Neural progenitor cell (in vitro differentiated cells): ENCODE results near the gene GMPR. TPM values are rescaled to one million over a fixed set of nuclear protein-coding genes. Genes with fewer than 3 reads are reported as not detected.

Source experiments
- DNase-seq: peaks from one replicate; pipeline ENCODE4 v3.0.0-alpha.2; 2016; ENCODE audit warnings: low spot score
- H2AFZ ChIP-seq: fragments of 200-600 bp; sonication (generic); replicated peaks from 2 replicates; pipeline ENCODE4 v1.6.1; 2016; ENCODE audit warnings: antibody characterized with exemption
- H3F3A ChIP-seq: fragments of 200-600 bp; sonication (generic); 2 replicates; pipeline ENCODE4 v1.6.1; 2016; ENCODE audit warnings: antibody characterized with exemption, low read depth
- H3K27ac ChIP-seq: fragments of 200-600 bp; sonication (generic); 2 replicates; pipeline ENCODE4 v1.5.1; 2016; ENCODE audit warnings: mild to moderate bottlenecking
- H3K27me3 ChIP-seq: fragments of 200-600 bp; sonication (generic); 2 replicates; pipeline ENCODE4 v1.6.1; 2016; ENCODE audit warnings: mild to moderate bottlenecking, moderate library complexity
- H3K36me3 ChIP-seq: fragments of 200-600 bp; sonication (generic); 2 replicates; pipeline ENCODE4 v1.5.1; 2016
- H3K4me1 ChIP-seq: fragments of 200-600 bp; sonication (generic); 2 replicates; pipeline ENCODE4 v1.6.1; 2016; ENCODE audit warnings: mixed run types
- H3K4me2 ChIP-seq: fragments of 200-600 bp; sonication (generic); 2 replicates; pipeline ENCODE4 v1.6.1; 2016
- H3K4me3 ChIP-seq: fragments of 200-600 bp; sonication (generic); 2 replicates; pipeline ENCODE4 v1.5.1; 2016
- H3K79me2 ChIP-seq: fragments of 200-600 bp; sonication (generic); 2 replicates; pipeline ENCODE4 v1.6.1; 2016; ENCODE audit warnings: low read depth
- H3K9ac ChIP-seq: fragments of 200-600 bp; sonication (generic); 2 replicates; pipeline ENCODE4 v1.6.1; 2016
- H3K9me3 ChIP-seq: fragments of 200-600 bp; sonication (generic); 2 replicates; pipeline ENCODE4 v1.5.1; 2016; ENCODE audit warnings: low read depth
- H4K20me1 ChIP-seq: fragments of 200-600 bp; sonication (generic); 2 replicates; pipeline ENCODE4 v1.6.1; 2016; ENCODE audit warnings: low read depth
- H3K27ac Mint-ChIP-seq: 3 replicates; pipeline ENCODE4 v1.8.0; 2021; ENCODE audit warnings: mixed read lengths
- H3K27me3 Mint-ChIP-seq: 2 replicates; pipeline ENCODE4 v1.8.0; 2022; ENCODE audit warnings: low read depth, mild to moderate bottlenecking, inconsistent platforms, moderate library complexity, mixed read lengths; ENCODE audit not compliant: insufficient read depth
- H3K36me3 Mint-ChIP-seq: 3 replicates; pipeline ENCODE4 v1.8.0; 2021; ENCODE audit warnings: mixed read lengths
- H3K4me1 Mint-ChIP-seq: 3 replicates; pipeline ENCODE4 v1.8.0; 2021; ENCODE audit warnings: mixed read lengths
- H3K4me3 Mint-ChIP-seq: 3 replicates; pipeline ENCODE4 v1.8.0; 2021; ENCODE audit warnings: mild to moderate bottlenecking, moderate library complexity, mixed read lengths
- H3K9me3 Mint-ChIP-seq: 3 replicates; pipeline ENCODE4 v1.8.0; 2020; ENCODE audit warnings: mixed read lengths
- EZH2 ChIP-seq: fragments of 200-600 bp; sonication (generic); IDR thresholded peaks from 2 replicates; pipeline ENCODE4 v1.6.1; 2017; ENCODE audit warnings: antibody characterized with exemption, mild to moderate bottlenecking, moderate library complexity
- EZH2phosphoT487 ChIP-seq: fragments of 200-600 bp; sonication (generic); IDR thresholded peaks from 2 replicates; pipeline ENCODE4 v1.6.1; 2017; ENCODE audit warnings: antibody characterized with exemption
- total RNA-seq: library from RNA; depleted of rRNA; stranded (reverse); fragments of >200 nt; gene quantifications from 2 replicates; pipeline ENCODE4 v1.2.3, GENCODE V29; 2015; ENCODE audit warnings: low replicate concordance
- TF ChIP-seq, protein P1 (sequence below): fragments of 200-600 bp; sonication (generic); IDR thresholded peaks from 2 replicates; pipeline ENCODE4 v1.5.1; 2017; ENCODE audit warnings: antibody characterized with exemption, mild to moderate bottlenecking

GMPR gene
- total RNA-seq = not detected in 2 replicates

DNA sequence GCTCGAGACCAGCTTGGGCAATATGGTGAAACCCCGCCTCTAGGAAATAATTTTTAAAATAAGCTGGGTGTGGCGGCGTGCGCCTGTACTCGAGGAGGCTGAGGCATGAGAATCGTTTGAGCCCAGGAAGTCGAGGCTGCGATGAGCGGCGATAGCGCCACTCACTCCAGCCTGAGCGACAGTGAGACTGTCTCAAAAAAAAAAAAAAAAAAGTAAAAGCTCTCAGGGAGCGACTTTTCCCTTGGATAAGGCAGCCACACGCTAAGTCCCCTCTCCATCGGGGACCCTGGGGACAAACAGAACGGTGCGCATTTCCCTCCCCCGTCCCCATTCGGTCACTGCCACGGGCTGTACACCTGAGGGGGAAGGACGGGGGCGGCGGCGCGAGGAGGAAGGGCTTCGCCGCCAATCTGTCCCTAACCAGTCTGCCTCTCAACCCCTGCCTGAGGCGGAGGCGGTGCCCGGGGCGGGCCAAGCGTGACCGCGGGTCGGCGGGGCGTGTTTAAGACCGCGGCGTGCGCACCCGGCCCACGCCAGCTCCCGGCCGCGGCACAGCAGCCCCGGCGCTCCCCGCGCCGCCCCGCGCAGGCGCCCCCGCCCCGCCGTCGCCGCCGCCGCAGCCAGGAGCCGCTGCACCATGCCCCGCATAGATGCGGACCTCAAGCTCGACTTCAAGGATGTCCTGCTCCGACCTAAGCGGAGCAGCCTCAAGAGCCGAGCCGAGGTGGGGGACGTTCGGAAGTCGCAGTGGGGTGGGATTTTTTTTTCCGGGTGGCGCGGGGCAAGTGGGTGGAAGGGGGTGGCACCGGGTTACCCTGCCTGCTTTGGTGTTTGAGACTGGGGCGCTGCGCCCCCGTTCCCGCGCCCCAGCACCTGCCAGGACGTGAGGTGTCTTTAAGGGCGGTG, at the start of gene GMPR:
TSS of gene GMPR (plus strand) at position 531 of the 906 bp plus-strand sequence. CDS start at position 638, 107 bp downstream.
- H3K4me2 ChIP-seq = peak within 1 kb of the TSS; percentile 98
- H3K4me1 Mint-ChIP-seq = peaks cover 34% of the 10 kb centered on the region
- H3K27ac Mint-ChIP-seq = peak within 1 kb of the TSS; percentile 39
- DNase-seq = peak; percentile 66
- no peaks in the 10 kb centered on the region for H4K20me1 ChIP-seq
- H3K4me3 ChIP-seq = peak within 1 kb of the TSS; percentile 61
- TF ChIP-seq, protein P1, sequence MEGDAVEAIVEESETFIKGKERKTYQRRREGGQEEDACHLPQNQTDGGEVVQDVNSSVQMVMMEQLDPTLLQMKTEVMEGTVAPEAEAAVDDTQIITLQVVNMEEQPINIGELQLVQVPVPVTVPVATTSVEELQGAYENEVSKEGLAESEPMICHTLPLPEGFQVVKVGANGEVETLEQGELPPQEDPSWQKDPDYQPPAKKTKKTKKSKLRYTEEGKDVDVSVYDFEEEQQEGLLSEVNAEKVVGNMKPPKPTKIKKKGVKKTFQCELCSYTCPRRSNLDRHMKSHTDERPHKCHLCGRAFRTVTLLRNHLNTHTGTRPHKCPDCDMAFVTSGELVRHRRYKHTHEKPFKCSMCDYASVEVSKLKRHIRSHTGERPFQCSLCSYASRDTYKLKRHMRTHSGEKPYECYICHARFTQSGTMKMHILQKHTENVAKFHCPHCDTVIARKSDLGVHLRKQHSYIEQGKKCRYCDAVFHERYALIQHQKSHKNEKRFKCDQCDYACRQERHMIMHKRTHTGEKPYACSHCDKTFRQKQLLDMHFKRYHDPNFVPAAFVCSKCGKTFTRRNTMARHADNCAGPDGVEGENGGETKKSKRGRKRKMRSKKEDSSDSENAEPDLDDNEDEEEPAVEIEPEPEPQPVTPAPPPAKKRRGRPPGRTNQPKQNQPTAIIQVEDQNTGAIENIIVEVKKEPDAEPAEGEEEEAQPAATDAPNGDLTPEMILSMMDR = no peak
- TF ChIP-seq EZH2phosphoT487 = peak; percentile 58
- peak; percentile 67 for TF ChIP-seq EZH2
- H3K79me2 ChIP-seq = no peaks in the 10 kb centered on the region
- H3K4me3 Mint-ChIP-seq = peak within 1 kb of the TSS; percentile 89
- H3K27me3 Mint-ChIP-seq = peaks cover 33% of the 10 kb centered on the region
- H3K36me3 ChIP-seq = no peaks in the 10 kb centered on the region
- H3K9me3 ChIP-seq = no peaks in the 10 kb centered on the region
- H3K9ac ChIP-seq = no peak within 1 kb of the TSS
- H3K36me3 Mint-ChIP-seq = peaks cover 2% of the 10 kb centered on the region
- H3K27ac ChIP-seq = no peak within 1 kb of the TSS
- H3K9me3 Mint-ChIP-seq = peaks cover 3% of the 10 kb centered on the region
- peaks cover 6% of the 10 kb centered on the region for H3K4me1 ChIP-seq
- peaks cover 73% of the 10 kb centered on the region for H3K27me3 ChIP-seq
- peaks cover 10% of the 10 kb centered on the region for H3F3A ChIP-seq
- H2AFZ ChIP-seq = no peak within 1 kb of the TSS

DNA sequence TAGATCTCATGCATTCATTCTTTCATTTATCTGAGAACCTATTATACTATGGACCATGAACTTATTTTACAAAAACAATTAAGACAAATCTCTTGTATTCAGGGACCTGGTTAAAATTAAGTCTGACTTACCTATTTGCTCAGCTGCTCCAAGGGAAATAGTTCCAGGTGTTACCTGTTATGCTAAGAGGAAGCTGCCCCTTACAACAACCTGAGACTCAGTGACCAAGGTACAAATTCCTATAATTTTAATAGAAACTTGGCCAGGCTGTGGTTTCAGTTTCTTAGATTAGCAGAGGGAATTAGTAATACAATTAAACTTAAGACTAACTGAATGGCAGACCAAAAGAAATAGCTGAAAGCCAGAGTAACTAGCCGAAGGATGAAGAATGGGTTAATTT, 48.2 kb upstream of the GMPR start:
- H4K20me1 ChIP-seq = no peaks in the 10 kb centered on the region

DNA sequence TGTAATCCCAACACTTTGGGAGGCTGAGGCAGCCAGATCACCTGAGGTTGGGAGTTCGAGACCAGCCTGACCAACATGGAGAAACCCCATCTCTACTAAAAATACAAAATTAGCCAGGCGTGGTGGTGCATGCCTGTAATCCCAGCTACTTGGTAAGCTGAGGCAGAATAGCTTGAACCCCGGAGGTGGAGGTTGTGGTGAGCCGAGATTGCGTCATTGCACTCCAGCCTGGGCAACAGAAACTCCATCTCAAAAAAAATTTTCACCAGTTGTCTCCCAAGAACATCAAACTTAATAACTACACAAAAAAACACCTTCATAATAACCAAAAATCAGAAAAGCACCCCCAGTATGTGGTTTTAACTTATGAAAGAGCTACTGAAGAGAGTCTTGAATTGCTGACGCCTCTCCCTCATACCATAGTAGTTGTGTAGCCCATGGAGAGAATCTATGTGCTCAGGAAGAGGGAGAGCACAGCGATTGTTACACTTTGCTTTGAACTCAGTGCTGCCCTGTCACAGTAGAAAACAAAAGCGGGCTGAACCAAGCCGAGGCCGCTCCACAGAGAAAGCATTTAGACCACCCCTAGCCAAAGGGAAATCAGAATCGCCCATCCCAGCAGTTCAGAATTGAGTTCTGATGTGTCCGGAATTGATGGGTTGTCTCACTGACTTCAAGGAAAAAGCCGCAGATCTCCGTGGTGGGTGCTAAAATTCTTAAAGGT, 42.0 kb upstream of the GMPR start:
- Mint-ChIP-seq H3K4me1 (peaks cover 31% of the 10 kb centered on the region), H3K9me3 (no peaks in the 10 kb centered on the region), H3K4me3 (no peak overlapping the region), H3K27me3 (peaks cover 8% of the 10 kb centered on the region), H3K27ac (peak overlapping the region; percentile 29), H3K36me3 (no peaks in the 10 kb centered on the region)
- no peaks in the 10 kb centered on the region for H4K20me1 ChIP-seq
- H3K4me2 ChIP-seq = no peak overlapping the region
- no peaks in the 10 kb centered on the region for H3K79me2 ChIP-seq
- no peak overlapping the region for H3K9ac ChIP-seq
- no peak overlapping the region for H3K27ac ChIP-seq
- H3K4me3 ChIP-seq = no peak overlapping the region
- no peaks in the 10 kb centered on the region for H3F3A ChIP-seq
- no peaks in the 10 kb centered on the region for H3K9me3 ChIP-seq
- DNase-seq = no peak
- H3K27me3 ChIP-seq = no peaks in the 10 kb centered on the region
- H3K4me1 ChIP-seq = peaks cover 7% of the 10 kb centered on the region
- no peaks in the 10 kb centered on the region for H3K36me3 ChIP-seq
- no peak overlapping the region for H2AFZ ChIP-seq
- TF ChIP-seq, protein P1 = no peak
- TF ChIP-seq EZH2phosphoT487 (no peak), EZH2 (no peak)

More for the DNA sequence above, 48.2 kb upstream of the GMPR start:
- Histone ChIP-seq H3K9ac (no peak overlapping the region), H3K4me2 (no peak overlapping the region), H3K27ac (no peak overlapping the region), H3F3A (no peaks in the 10 kb centered on the region), H2AFZ (no peak overlapping the region), H3K9me3 (no peaks in the 10 kb centered on the region), H3K27me3 (no peaks in the 10 kb centered on the region), H3K4me1 (no peaks in the 10 kb centered on the region), H3K36me3 (no peaks in the 10 kb centered on the region), H3K4me3 (no peak overlapping the region), H3K79me2 (no peaks in the 10 kb centered on the region)
- Mint-ChIP-seq H3K4me3 (no peak overlapping the region), H3K36me3 (no peaks in the 10 kb centered on the region), H3K9me3 (no peaks in the 10 kb centered on the region), H3K27ac (no peak overlapping the region), H3K4me1 (no peaks in the 10 kb centered on the region), H3K27me3 (peaks cover 4% of the 10 kb centered on the region)
- TF ChIP-seq EZH2phosphoT487 (no peak), EZH2 (no peak)
- TF ChIP-seq, protein P1 = no peak
- no peak for DNase-seq
